MCF 10A (cell line): ENCODE measurements around the gene KIDINS220. TPM values are rescaled to one million over a fixed set of nuclear protein-coding genes. Genes with fewer than 3 reads are reported as not detected.

Experiments used
- BruUV-seq: library from RNA; stranded (reverse); fragments of 400-500 nt; replicated peaks from 2 replicates; lab custom pipeline; 2021; lab: Mats Ljungman, UMichigan
- CTCF ChIA-PET: fragments of 300-600 bp; sonication (Branson Sonifier 250); formaldehyde crosslinking; extraction: SDS; loops from one replicate; lab custom pipeline; 2021; ENCODE audit warnings: antibody characterized with exemption, inconsistent platforms; lab: Yijun Ruan, JAX
- POLR2A ChIA-PET: fragments of 300-600, 350-650 bp; sonication (Branson Sonifier 250); formaldehyde crosslinking; extraction: SDS; loops from one replicate; lab custom pipeline; 2020; ENCODE audit warnings: antibody characterized with exemption, inconsistent platforms; lab: Yijun Ruan, JAX
- DNase-seq: peaks from one replicate; pipeline ENCODE4 v3.0.0-alpha.2; 2018; ENCODE audit not compliant: unreplicated experiment
- H3K27ac Mint-ChIP-seq: one replicate; pipeline ENCODE4 v1.8.0; 2022; ENCODE audit warnings: mild to moderate bottlenecking, low read depth, mixed read lengths; ENCODE audit not compliant: unreplicated experiment
- H3K27me3 Mint-ChIP-seq: one replicate; pipeline ENCODE4 v1.8.0; 2022; ENCODE audit warnings: mixed read lengths; ENCODE audit not compliant: insufficient read depth, unreplicated experiment
- H3K36me3 Mint-ChIP-seq: one replicate; pipeline ENCODE4 v1.8.0; 2022; ENCODE audit warnings: mild to moderate bottlenecking, moderate library complexity, mixed read lengths; ENCODE audit not compliant: insufficient read depth, unreplicated experiment
- H3K4me1 Mint-ChIP-seq: one replicate; pipeline ENCODE4 v1.8.0; 2022; ENCODE audit warnings: mixed read lengths; ENCODE audit not compliant: insufficient read depth, unreplicated experiment
- H3K4me3 Mint-ChIP-seq: one replicate; pipeline ENCODE4 v1.8.0; 2022; ENCODE audit warnings: mild to moderate bottlenecking, moderate library complexity, mixed read lengths; ENCODE audit not compliant: unreplicated experiment
- H3K9me3 Mint-ChIP-seq: one replicate; pipeline ENCODE4 v1.8.0; 2022; ENCODE audit warnings: mixed read lengths; ENCODE audit not compliant: unreplicated experiment
- intact Hi-C: fragments of 100-400 bp; cut with micrococcal nuclease; formaldehyde crosslinking; loops from 2 replicates; pipeline ENCODE4 v1.14.1; 2022
- total RNA-seq: library from RNA; stranded (reverse); gene quantifications from 2 replicates; pipeline ENCODE4 v1.2.3, GENCODE V29; 2022
- TF ChIP-seq, protein P1 (sequence below): fragments of 200-600 bp; IDR thresholded peaks from one replicate; pipeline ENCODE4 v1.8.0; 2022; ENCODE audit warnings: antibody characterized with exemption, mild to moderate bottlenecking; ENCODE audit not compliant: unreplicated experiment

KIDINS220 gene
- total RNA-seq, 1 experiment from 2014 or later: 41.8 TPM

- CTCF ChIA-PET: interaction anchor here (1.0 kb wide), 1 partner anchor 1517 kb away, joined by 3 read pairs; no protein-coding TSS in a partner anchor
- no peak overlapping the region for H3K4me3 Mint-ChIP-seq
Measured at GRCh38 chr2:8720741-8721140, 116.7 kb downstream of the KIDINS220 start.

DNA sequence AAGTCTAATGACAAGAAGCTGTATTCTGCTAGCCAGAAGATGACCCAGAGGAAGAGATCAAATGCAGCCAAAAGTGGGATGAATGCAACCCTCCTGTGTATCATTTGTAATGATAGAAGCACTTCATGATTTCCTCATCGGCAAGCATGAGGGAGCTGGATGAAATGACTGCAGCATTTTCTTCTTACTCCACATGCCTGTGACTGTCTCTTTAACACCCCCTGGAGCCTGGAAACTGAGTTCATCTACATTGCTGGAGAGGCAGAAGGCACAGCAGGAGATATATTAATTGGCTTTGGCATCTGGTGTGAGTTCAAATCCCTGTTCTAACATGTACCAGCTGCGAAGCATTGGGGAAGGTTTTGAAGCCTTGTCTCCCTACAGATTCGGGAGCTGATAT, 117.9 kb downstream of the KIDINS220 start:
- Mint-ChIP-seq H3K36me3 (no peaks in the 10 kb centered on the region), H3K4me1 (no peaks in the 10 kb centered on the region), H3K4me3 (no peak overlapping the region), H3K27ac (no peak overlapping the region), H3K27me3 (no peaks in the 10 kb centered on the region), H3K9me3 (no peaks in the 10 kb centered on the region)
- TF ChIP-seq, protein P1, sequence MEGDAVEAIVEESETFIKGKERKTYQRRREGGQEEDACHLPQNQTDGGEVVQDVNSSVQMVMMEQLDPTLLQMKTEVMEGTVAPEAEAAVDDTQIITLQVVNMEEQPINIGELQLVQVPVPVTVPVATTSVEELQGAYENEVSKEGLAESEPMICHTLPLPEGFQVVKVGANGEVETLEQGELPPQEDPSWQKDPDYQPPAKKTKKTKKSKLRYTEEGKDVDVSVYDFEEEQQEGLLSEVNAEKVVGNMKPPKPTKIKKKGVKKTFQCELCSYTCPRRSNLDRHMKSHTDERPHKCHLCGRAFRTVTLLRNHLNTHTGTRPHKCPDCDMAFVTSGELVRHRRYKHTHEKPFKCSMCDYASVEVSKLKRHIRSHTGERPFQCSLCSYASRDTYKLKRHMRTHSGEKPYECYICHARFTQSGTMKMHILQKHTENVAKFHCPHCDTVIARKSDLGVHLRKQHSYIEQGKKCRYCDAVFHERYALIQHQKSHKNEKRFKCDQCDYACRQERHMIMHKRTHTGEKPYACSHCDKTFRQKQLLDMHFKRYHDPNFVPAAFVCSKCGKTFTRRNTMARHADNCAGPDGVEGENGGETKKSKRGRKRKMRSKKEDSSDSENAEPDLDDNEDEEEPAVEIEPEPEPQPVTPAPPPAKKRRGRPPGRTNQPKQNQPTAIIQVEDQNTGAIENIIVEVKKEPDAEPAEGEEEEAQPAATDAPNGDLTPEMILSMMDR: no peak
- POLR2A ChIA-PET: no interaction called here
- intact Hi-C loops: no loop called here
- CTCF ChIA-PET: no interaction called here
- DNase-seq: no peak
- no TSS peak for BruUV-seq

More at GRCh38 chr2:8720741-8721140, 116.7 kb downstream of the KIDINS220 start:
- no peak for DNase-seq
- H3K27me3 Mint-ChIP-seq: no peaks in the 10 kb centered on the region
- POLR2A ChIA-PET: no interaction called here
- TF ChIP-seq, protein P1: no peak
- H3K36me3 Mint-ChIP-seq: no peaks in the 10 kb centered on the region
- intact Hi-C loops: no loop called here
- H3K9me3 Mint-ChIP-seq: no peaks in the 10 kb centered on the region
- no TSS peak for BruUV-seq
- H3K27ac Mint-ChIP-seq: no peak overlapping the region
- H3K4me1 Mint-ChIP-seq: no peaks in the 10 kb centered on the region

DNA sequence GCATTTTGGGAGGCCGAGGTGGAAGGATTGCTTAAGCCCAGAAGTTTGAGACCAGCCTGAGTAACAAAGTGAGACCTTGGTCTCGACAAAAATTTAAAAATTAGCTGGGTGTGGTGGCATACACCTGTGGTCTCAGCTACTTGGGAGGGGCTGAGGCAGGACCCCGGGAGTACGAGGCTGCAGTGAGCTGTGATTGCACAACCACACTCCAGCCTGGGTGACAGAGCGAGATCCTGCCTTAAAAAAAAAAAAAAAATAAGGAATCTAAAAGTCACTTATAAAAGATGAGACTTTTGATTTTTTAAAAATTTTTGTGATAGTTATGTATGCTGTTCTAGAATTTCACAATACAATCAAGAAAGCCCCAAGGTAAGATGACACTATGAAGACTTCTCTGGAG, 122.4 kb downstream of the KIDINS220 start:
- intact Hi-C loops: no loop called here
- Mint-ChIP-seq H3K4me3 (no peak overlapping the region), H3K4me1 (no peaks in the 10 kb centered on the region), H3K27me3 (no peaks in the 10 kb centered on the region), H3K9me3 (no peaks in the 10 kb centered on the region), H3K36me3 (no peaks in the 10 kb centered on the region), H3K27ac (no peak overlapping the region)
- CTCF ChIA-PET: interaction anchor here (0.7 kb wide), 1 partner anchor 49 kb away, joined by 3 read pairs; no protein-coding TSS in a partner anchor
- TF ChIP-seq, protein P1: no peak
- no peak for DNase-seq
- POLR2A ChIA-PET: no interaction called here
- no TSS peak for BruUV-seq

DNA sequence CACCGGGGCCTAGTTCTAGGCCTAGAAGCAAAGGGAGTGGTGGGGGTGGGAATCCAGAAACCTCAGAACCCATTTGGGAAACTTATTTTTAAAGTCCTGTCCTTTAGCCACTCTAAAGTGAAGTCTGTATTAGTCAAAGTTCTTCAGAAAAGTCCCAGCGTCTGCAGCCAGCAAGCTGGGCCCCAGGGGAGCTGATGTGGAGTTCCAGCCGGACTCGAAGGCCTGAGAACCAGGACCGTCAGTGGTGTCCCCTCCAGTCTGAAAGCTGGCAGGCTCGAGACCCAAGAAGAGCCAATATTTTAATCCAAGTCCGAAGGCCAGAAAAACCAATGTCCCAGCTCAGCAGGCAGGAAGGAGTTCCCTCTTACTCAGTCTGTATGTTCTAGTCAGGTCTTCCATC, 123.1 kb downstream of the KIDINS220 start:
- H3K4me3 Mint-ChIP-seq: no peak overlapping the region
- no peak overlapping the region for H3K27ac Mint-ChIP-seq
- no peaks in the 10 kb centered on the region for H3K9me3 Mint-ChIP-seq
- ChIA-PET POLR2A (interaction anchor here (0.5 to 0.6 kb wide), 2 partner anchors 15 to 1422 kb away, joined by 3 read pairs; no protein-coding TSS in a partner anchor), CTCF (no interaction called here)
- H3K4me1 Mint-ChIP-seq: no peaks in the 10 kb centered on the region
- no TSS peak for BruUV-seq
- no peaks in the 10 kb centered on the region for H3K27me3 Mint-ChIP-seq
- TF ChIP-seq, protein P1: no peak
- no peaks in the 10 kb centered on the region for H3K36me3 Mint-ChIP-seq
- intact Hi-C loops: no loop called here
- DNase-seq: no peak
